Activated T-helper 17 cell treated with anti-CD3 and anti-CD28 coated beads, Interleukin-2, amount 50 U/mL, for 72 hours (primary cell): Measurements from ENCODE around the gene MPDU1. TPM values are rescaled to one million over a fixed set of nuclear protein-coding genes. Genes with fewer than 3 reads are reported as not detected.

Experiments used
- ATAC-seq: fragments of 150-1000 bp; cut with Tn5 transposase; replicated peaks from 2 replicates; pipeline ENCODE4 v1.10.0; 2021; ENCODE audit warnings: mild to moderate bottlenecking, moderate library complexity
- H3K27ac Mint-ChIP-seq: one replicate; pipeline ENCODE4 v1.8.0; 2022; ENCODE audit warnings: mixed read lengths
- H3K27me3 Mint-ChIP-seq: one replicate; pipeline ENCODE4 v1.8.0; 2022; ENCODE audit warnings: mixed read lengths
- H3K36me3 Mint-ChIP-seq: one replicate; pipeline ENCODE4 v1.8.0; 2022; ENCODE audit warnings: low read depth, mild to moderate bottlenecking, mixed read lengths
- H3K4me1 Mint-ChIP-seq: one replicate; pipeline ENCODE4 v1.8.0; 2022; ENCODE audit warnings: mixed read lengths
- H3K4me3 Mint-ChIP-seq: one replicate; pipeline ENCODE4 v1.8.0; 2022; ENCODE audit warnings: mild to moderate bottlenecking, mixed read lengths
- H3K9me3 Mint-ChIP-seq: one replicate; pipeline ENCODE4 v1.8.0; 2022; ENCODE audit warnings: mixed read lengths
- total RNA-seq, 2 donors: library from RNA; stranded (reverse); gene quantifications; one replicate each; pipeline ENCODE4 v1.2.3, GENCODE V29; 2022

The MPDU1 gene
- total RNA-seq, 2 donors from 2014 or later: 58.3 to 96.4 TPM

DNA sequence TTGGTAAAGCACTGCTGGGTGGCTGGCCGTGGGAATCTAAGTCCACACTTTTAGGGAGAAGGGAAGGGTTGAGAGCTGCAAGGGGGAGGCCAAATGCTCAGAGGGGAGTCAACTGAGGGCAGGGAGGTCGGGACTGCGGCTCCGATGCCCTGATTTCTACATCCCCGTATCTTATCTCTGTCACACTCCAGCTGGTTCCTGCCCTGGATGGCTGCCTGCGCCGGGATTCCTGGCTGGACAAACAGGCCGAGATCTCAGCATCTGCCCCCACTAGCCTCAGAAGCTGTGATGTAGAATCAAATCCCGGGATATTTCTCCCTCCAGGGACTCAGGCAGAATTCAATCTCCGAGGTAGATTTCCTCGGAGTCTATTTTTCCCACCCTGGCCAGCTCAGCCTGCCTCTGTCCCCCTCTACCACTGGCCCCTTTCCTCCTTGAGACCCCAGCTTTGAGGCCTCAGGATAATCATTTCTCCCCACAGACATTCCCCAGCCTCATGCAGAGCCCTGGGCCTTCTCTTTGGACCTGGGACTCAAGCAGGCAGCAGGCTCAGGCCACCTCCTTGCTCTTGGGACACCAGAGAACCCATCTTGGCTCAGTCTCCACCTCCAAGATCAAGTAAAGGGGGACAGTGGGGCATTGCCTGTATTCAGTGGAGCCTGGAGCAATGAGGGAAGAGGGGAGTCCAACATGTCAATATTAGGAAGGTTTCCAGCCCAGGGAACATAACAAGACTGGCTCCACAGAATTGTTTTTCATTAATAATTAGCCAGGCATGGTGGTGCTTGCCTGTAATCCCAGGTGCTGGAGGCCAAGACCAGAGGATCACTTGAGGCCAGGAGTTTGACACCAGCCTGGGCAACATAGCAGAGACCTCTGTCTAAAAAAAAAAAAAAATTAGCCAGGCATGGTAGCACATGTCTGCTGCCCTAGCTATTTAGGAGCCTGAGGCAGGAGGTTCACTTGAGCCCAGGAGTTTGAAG is 48.0 kb downstream of the MPDU1 start:
- no peaks in the 10 kb centered on the region for H3K4me1 Mint-ChIP-seq
- no peaks in the 10 kb centered on the region for H3K36me3 Mint-ChIP-seq
- H3K27me3 Mint-ChIP-seq: no peaks in the 10 kb centered on the region
- no peak overlapping the region for H3K4me3 Mint-ChIP-seq
- H3K9me3 Mint-ChIP-seq: no peaks in the 10 kb centered on the region
- H3K27ac Mint-ChIP-seq: no peak overlapping the region
- ATAC-seq: no peak

DNA sequence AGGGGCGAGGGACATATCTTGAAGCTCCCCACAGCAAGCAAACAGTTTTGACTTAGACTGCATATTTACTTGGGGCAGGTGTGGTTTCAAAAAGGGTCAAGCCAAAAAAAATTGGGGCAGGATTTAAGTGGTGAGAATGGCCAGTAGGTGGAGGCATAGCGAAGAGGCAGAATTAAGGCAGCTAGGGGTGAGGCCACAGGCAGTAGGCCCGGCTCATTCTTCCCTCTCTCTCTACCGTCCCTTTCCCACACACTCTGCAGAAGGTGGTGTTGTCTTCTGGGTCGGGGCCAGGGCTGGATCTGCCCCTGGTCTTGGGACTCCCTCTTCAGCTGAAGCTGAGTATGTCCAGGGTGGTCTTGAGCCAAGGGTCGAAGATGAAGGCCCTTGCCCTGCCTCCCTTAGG is 48.8 kb downstream of the MPDU1 start:
- no peak overlapping the region for H3K4me3 Mint-ChIP-seq
- no peaks in the 10 kb centered on the region for H3K36me3 Mint-ChIP-seq
- no peaks in the 10 kb centered on the region for H3K27me3 Mint-ChIP-seq
- peak; percentile 36 for ATAC-seq
- H3K4me1 Mint-ChIP-seq: no peaks in the 10 kb centered on the region
- no peak overlapping the region for H3K27ac Mint-ChIP-seq
- H3K9me3 Mint-ChIP-seq: no peaks in the 10 kb centered on the region

DNA sequence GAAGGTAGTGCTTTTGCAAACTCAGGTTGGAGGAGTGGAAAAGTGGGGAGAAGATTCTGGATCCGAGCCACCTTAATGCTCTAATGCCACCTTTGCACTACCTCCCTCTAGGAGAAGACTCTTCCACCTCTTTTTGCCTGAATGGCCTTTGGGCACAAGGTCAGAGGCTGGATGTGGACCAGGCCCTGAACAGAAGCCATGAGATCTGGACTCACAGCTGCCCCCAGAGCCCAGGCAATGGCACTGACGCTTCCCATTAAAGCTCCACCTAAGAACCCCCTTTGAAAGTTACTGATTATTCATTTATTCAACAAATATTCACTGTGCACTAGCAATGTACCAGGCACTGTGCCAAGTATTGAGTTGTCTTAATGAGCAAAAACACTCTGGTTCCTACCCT is 49.4 kb downstream of the MPDU1 start:
- no peak overlapping the region for H3K27ac Mint-ChIP-seq
- H3K4me3 Mint-ChIP-seq: no peak overlapping the region
- ATAC-seq: no peak
- no peaks in the 10 kb centered on the region for H3K27me3 Mint-ChIP-seq
- H3K9me3 Mint-ChIP-seq: no peaks in the 10 kb centered on the region
- H3K4me1 Mint-ChIP-seq: no peaks in the 10 kb centered on the region
- H3K36me3 Mint-ChIP-seq: no peaks in the 10 kb centered on the region

DNA sequence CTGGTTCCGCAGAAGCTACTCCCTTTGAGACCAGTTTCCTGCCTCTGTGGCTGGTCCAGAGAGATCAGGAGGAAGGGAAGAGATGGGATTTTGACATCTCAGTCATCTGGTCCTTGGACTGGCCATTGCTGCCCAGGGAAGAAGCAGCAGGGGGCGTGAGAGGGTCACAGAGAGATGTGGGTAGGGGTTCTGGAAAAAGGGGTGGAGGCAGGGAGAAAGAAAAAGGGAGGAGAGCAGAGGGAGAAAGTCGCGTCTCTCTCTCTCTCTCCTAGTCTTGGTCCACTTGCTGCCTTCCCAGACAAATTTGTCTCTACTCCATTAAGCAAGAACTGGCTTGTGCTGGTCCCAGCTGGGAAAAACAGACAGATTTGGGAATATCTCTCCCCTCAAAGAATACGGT is 50.7 kb downstream of the MPDU1 start:
- H3K9me3 Mint-ChIP-seq: no peaks in the 10 kb centered on the region
- no peak overlapping the region for H3K27ac Mint-ChIP-seq
- H3K27me3 Mint-ChIP-seq: no peaks in the 10 kb centered on the region
- no peaks in the 10 kb centered on the region for H3K36me3 Mint-ChIP-seq
- no peak overlapping the region for H3K4me3 Mint-ChIP-seq
- peak; percentile 35 for ATAC-seq
- H3K4me1 Mint-ChIP-seq: no peaks in the 10 kb centered on the region

DNA sequence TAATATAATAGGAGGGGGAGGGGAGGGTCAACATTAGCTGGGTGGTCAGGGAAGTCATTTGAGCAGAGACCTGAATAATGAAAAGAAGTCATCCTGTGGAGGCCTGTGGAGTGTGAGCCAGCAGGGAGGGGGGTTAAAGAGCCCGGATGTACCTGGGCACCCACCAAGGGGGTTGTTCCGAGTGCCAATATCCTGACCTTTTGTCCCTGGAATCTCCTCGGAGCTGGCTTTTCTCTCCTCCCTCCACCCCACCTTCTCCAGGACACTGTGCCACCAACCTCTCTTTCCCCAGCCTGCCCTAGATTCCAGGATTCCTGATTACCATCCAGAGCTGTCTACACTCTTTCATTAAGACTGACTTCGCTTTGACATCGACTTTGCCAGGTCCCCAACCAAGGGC is 52.5 kb downstream of the MPDU1 start:
- ATAC-seq: no peak
- H3K4me3 Mint-ChIP-seq: no peak overlapping the region
- no peaks in the 10 kb centered on the region for H3K4me1 Mint-ChIP-seq
- no peaks in the 10 kb centered on the region for H3K36me3 Mint-ChIP-seq
- H3K27ac Mint-ChIP-seq: no peak overlapping the region
- no peaks in the 10 kb centered on the region for H3K27me3 Mint-ChIP-seq
- no peaks in the 10 kb centered on the region for H3K9me3 Mint-ChIP-seq

Other genes starting within 250 kb of the MPDU1 start
- 100 to 1,000 TPM; 527 to 774 TPM for gene ACAP1, start 247.3 kb upstream of the MPDU1 start, total RNA-seq
- 10 to 100 TPM; 14.0 to 96.8 TPM for gene KCTD11, start 231.7 kb upstream of the MPDU1 start, total RNA-seq
- 1 to 10 TPM in 1 of 2 donors, under 1 TPM in 1; 0.22 to 1.1 TPM for gene TMEM95, start 228.7 kb upstream of the MPDU1 start, total RNA-seq
- gene TNK1, start 202.8 kb upstream of the MPDU1 start, total RNA-seq: 1 to 10 TPM; 2.9 to 4.8 TPM
- 10 to 100 TPM; 62.8 to 94.4 TPM for gene PLSCR3, start 189.3 kb upstream of the MPDU1 start, total RNA-seq
- 10 to 100 TPM; 64.1 to 69.7 TPM for gene TMEM256, start 179.8 kb upstream of the MPDU1 start, total RNA-seq
- gene NLGN2, start 176.0 kb upstream of the MPDU1 start, total RNA-seq: 10 to 100 TPM in 1 of 2 donors, 1 to 10 TPM in 1; 4.5 to 21.7 TPM
- not detected for gene SPEM1, start 163.5 kb upstream of the MPDU1 start, total RNA-seq
- gene SPEM2, start 158.2 kb upstream of the MPDU1 start, total RNA-seq: not detected
- gene SPEM3, start 155.0 kb upstream of the MPDU1 start, total RNA-seq: not detected
- gene TMEM102, start 148.4 kb upstream of the MPDU1 start, total RNA-seq: 10 to 100 TPM; 17.7 to 18.0 TPM
- gene FGF11, start 144.3 kb upstream of the MPDU1 start, total RNA-seq: 10 to 100 TPM in 1 of 2 donors, 1 to 10 TPM in 1; 4.4 to 16.9 TPM
- 10 to 100 TPM; 10.9 to 13.0 TPM for gene CHRNB1, start 138.8 kb upstream of the MPDU1 start, total RNA-seq
- 10 to 100 TPM; 18.9 to 27.5 TPM for gene ZBTB4, start 104.2 kb upstream of the MPDU1 start, total RNA-seq
- not detected for gene SLC35G6, start 102.4 kb upstream of the MPDU1 start, total RNA-seq
- 100 to 1,000 TPM; 256 to 308 TPM for gene POLR2A, start 99.5 kb upstream of the MPDU1 start, total RNA-seq
- gene TNFSF12, start 34.8 kb upstream of the MPDU1 start, total RNA-seq: 10 to 100 TPM; 27.4 to 44.2 TPM
- 1 to 10 TPM; 1.5 to 1.9 TPM for gene TNFSF13, start 25.1 kb upstream of the MPDU1 start, total RNA-seq
- 10 to 100 TPM; 28.9 to 59.3 TPM for gene SENP3, start 21.9 kb upstream of the MPDU1 start, total RNA-seq
- gene CD68, start 4.2 kb upstream of the MPDU1 start, total RNA-seq: 10 to 100 TPM; 17.5 to 51.8 TPM
- gene SOX15, start 6.2 kb downstream of the MPDU1 start, total RNA-seq: under 1 TPM in 1 of 2 donors, not detected in 1; 0.90 TPM
- 10 to 100 TPM; 34.4 to 37.0 TPM for gene FXR2, start 31.0 kb downstream of the MPDU1 start, total RNA-seq
- gene SAT2, start 44.0 kb downstream of the MPDU1 start, total RNA-seq: 10 to 100 TPM; 25.5 to 62.7 TPM
- under 1 TPM in 1 of 2 donors, not detected in 1; 0.71 TPM for gene SHBG, start 46.3 kb downstream of the MPDU1 start, total RNA-seq
- under 1 TPM; 0.06 to 0.42 TPM for gene ATP1B2, start 67.1 kb downstream of the MPDU1 start, total RNA-seq
- gene TP53, start 103.6 kb downstream of the MPDU1 start, total RNA-seq: 100 to 1,000 TPM in 1 of 2 donors, 10 to 100 TPM in 1; 79.0 to 137 TPM
- gene WRAP53, start 104.6 kb downstream of the MPDU1 start, total RNA-seq: 10 to 100 TPM; 18.0 to 32.9 TPM
- not detected for gene EFNB3, start 121.3 kb downstream of the MPDU1 start, total RNA-seq
- under 1 TPM in 1 of 2 donors, not detected in 1; 0.06 TPM for gene DNAH2, start 133.9 kb downstream of the MPDU1 start, total RNA-seq